ENCODE results near the gene ZMIZ1.

GRCh38 chr10:79308969-79309665 is 240.4 kb downstream of the ZMIZ1 start:
- TF ChIP-seq CTCF (conservative IDR thresholded peaks at IDR 0.05 in 1 of 2, IDR thresholded peaks at IDR 0.05 in 1 of 2; ENCODE audit: low read depth in 1 of 2, low read length in 2 of 2) (no peak), EZH2 (IDR thresholded peaks at IDR 0.05; ENCODE audit: low read length, missing control alignments) (no peak)

All from fibroblast of lung (primary cell).